Stimulated activated CD8-positive, alpha-beta memory T cell treated with anti-CD3 and anti-CD28 coated beads, Interleukin-15, amount 100 ng/mL, for 4 hours (primary cell): ENCODE data around the gene TBXA2R.

Source experiments
- DNase-seq, 2 donors: peaks; one replicate each; pipeline ENCODE4 v3.0.0-alpha.2; 2020; ENCODE audit warnings: low read depth in 2 of 2

TBXA2R gene

DNA sequence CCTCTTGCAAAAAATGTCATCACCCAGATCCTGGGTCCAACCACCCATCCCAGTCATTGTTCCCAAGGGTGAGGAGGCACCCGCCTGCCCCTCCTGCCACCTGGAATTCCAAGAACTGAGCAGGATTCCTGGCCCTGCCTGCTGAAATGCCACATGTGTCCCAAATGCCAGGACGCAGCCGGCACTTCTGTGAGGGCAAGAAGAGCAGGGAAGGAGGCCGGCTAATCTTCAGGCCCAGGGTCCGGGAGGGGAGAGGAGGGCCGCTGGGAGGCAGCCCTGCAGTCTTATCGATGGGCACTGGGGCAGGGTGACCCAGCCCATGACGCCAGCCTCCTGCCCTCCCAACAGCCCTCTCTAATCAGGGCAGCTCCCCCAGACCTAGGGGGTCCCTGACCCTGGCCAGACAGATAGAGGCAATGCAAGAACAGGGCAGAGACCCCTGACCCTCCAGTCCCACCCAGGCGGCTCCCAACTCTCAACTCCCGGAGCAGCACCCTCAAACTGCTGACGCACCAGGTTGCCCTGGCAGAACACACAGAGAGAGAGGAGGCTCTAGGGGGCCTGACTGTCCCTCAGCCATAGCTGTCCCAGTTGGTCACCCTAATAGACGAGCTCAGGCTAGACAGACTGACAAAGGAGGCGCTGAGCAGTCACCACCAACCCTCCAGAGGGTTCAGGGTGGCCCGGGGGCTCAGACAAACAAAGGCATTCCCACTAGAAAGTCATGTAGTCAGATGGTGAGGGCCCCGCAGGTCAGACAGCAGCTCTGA lies 50.8 kb downstream of the TBXA2R start:
- no peak for DNase-seq

DNA sequence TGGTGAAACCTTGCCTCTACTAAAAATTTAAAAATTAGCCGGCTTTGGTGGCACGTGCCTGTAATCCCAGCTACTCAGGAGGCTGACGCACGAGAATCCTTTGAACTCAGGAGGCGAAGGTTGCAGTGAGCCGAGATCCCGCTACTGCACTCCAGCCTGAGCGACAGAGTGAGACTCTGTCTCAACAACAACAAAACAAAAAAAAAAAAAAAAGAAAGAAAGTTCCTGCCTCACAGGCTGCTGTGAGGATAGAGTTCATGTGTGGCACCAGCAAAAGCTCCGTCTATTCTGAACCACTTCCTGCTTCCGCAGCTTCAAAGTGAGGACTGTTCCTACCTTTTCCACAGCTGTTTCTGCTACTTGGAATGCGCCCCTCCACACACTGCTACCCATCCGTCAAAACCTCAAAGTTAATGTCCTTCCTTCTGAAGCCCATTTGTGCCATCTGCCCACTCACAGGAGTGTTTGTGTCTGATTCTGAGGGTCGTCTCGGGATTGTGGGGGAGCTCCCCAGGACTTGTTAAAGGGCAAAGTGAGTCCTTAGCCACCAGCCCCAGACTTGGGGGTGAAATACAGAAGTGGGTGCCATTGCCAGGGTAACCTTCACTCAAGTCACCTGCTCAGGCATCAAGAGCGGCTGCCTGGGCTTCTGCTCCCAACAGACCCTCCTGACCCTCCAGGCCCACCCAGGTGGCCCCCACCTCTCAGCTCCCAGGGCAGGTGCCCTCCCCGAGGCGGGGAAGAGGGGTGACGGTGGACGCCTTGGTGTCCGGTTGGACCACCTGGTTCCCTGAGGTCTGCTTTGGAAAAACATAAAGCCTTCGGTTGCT lies 52.2 kb downstream of the TBXA2R start:
- DNase-seq, result no peak

DNA sequence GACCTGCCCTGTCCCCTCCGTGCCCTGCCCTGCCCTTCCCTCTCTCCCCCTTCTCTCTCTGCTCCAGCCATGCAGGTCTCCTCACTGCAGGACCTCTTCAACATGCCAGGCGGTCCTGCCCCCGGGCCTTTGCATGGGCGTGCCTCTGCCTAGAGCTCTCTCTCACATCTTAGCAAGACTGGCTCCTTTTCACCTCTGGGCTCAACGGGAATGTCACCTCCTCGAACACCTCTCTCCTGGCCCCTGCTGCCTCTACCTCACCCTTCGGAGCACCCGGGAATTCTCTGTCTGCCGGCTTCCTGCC lies 54.9 kb downstream of the TBXA2R start:
- DNase-seq, result no peak

DNA sequence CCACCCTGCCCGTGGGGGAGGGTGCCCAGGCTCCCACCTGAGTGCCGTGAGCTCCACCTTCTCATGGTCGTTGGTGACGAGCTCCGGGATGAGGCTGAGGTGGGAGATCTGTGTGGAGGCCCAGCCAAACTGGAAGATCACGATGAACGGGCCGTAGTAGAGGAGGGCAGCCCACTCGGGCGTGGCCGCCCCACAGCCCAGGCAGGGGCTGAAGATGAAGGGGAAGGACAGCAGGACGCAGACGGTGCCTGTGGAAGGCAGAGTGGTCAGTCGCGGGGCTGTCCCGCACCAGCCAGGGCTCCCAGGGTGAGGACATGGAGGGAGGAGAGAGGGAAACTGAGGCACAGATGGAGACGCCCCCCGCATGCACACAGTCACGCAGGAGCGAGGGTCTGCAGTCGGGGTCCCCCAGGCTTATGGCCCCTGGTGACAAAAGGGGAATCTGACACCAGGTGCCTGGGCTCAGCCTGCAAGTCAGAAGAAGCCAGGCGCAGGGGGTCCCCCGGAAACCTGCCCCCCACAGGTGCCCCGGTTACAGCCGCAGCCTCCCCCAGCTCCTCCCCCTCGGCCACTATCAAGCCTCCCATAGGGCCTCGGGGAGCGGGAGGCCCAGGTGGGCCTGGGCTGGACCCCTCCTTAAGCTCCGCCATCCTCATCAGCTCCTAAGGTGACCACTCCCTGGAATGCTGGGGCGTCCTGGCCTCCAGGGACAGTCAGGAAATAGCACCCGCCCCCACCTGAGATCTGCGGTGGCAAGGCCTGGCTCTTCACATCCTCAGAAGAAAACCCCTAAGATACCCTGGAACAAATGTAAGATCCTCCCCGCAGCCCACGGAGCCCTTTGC lies 55.5 kb downstream of the TBXA2R start:
- DNase-seq, result no peak

DNA sequence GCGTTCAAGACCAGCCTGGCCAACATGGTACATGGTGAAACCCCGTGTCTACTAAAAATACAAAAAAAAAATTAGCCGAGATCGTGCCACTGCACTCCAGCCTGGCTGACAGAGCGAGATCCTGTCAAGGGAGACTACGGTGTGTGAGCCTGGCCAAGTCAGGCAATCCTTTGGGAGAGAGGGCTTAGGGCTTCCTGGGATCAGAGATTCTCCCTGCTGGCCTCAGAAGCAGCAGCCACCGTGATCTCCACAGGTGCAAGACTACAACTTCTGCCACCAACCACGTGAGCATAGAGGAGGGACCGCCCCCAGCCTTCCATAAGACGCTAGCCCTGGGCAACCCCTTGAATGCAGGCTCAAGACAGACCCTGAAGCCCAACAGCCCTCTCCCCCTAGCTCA lies 56.9 kb downstream of the TBXA2R start:
- no peak for DNase-seq

DNA sequence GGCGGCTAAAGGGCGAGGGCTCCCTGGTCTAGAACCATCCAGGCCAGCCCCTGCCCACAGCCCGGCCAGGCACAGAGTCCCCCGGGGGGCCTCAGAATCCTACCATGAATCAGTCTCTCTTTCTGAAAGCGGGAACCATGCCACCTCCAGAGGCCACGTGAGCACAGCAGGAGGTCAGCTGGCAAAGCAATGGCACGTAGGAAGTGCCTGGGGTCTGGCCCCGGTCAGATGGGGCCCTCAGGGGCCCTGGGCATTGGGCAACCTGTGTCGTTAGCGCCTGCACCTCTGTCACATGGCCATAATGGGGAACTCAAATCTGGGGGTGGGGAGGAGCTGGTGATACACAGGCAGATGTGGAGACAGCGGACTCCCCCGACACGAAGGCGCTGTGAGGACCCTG lies 58.1 kb downstream of the TBXA2R start:
- DNase-seq, result no peak

DNA sequence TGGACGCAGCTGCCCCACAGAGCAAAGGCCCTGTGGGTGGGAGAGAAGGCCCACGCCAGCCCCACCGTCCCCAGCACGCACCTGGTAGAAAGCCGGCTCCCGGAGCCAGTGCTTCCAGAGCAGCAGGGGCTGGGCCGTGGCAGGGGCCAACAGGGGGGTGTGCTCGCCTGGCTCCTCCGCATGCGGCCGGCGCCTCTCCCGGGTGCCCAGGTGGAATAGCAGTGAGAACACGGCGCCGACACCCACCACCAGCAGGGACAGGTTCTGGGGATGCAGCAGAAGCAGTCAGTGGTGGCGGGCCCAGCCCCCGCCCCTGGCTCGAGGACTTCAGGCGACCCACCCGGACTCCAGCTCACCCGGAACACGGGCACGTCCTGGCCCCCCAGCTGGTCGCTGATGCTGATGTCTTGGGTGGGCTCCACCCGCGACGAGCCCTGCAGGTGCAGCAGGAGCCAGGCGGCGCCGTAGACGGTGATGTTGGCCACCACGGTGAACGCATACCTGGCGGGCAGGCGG lies 58.9 kb downstream of the TBXA2R start:
- no peak for DNase-seq

DNA sequence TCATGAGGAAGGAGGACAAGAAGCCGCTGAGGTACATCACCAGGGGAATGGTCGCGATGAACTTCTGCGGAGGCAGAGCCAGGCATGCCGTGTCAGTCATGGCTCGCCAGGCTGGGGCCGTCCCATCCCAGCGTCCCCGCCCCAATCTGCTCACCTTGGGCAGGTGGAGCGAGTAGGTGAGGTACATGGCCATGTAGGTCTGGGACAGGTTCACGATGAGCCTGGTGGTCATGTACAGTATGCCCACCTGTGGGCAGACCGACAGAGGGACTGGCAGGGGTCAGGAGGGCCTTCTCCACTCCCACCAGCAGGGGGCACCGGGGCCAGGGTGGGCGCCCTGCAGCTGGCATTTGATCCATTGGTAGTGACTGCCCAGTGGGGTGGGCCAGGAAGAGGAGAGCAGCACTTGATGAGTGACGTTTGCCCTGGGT lies 59.4 kb downstream of the TBXA2R start:
- no peak for DNase-seq

DNA sequence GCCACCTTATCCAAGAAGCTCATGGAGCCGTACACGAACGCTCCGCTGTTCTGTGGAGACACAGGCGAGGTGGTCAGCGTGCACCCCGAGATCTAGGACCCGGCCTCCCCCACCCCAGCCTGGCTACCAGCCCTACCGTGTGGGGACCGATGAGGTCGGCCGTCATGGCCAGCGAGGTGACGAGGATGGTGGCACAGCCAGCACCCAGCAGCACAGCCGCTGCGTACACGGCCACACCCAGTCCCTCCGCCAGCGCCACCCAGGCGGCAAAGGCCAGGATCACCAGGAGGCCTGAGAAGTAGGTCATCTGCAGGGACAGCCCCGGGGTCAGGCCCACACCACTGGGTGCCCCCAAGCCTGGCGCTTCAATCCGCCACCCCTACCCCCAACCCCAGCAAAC lies 60.6 kb downstream of the TBXA2R start:
- DNase-seq, result no peak

DNA sequence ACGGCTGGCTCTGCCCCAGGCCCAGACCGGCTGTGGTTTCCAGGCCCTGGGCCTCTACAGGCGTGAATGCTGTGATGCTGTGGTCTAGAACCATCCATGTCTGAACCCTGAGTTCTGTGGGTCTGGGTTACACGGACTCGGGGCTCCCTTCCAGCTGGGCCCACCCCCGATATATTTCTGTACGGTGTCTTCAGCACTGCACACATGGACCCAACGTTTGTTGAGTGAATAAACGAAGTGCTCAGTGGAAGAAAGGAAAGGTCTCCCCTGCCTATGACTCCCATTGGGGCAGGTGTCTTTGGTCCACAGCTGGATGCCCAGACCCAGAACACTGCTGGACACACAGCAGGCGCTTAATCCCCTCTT lies 61.0 kb downstream of the TBXA2R start:
- DNase-seq, result no peak

DNA sequence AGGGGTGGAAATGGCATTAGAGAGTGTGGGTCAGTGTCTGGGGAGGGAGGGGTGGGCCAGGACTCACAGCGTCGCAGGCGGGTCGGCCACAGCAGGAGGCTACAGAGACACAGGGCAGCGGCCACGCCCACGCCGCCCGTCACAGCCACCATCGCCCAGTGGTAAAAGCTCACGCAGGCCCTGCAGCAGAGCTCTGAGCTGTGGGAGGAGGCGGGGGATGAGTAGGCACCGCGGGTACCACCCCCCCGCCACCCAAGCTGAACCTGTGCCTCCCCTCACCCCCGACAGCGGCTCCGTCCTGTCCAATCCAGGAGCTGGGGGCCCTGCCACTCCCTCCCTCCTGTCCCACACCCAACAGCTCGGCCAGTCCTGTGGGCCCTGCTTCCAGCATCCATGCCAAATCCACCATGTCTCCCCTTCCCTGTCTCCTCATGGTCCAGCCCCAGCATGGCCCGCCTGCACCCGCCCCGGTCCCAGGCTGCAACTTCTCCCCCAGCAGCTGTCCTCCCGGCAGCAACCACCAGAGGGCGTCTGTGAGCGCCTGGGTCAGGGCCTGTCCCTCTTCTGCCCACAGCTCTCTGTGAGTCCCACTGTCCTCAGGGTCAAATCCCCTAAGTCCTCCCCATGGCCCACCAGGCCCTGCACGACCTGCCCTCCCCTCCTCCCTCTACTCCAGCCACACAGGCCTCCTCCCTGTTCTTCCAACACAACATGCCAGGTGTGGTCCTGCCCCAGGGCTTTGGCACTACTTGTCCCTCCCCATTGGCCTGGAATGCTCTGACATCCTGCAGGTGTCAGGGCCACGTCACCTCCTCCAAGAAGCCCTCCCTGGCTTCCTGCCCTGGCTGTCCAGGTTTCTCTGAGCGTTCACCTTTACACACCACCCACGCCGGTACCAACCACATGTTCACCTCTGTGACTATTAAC lies 61.7 kb downstream of the TBXA2R start:
- peak; percentile 32 to 44 for DNase-seq
